Measurements from ENCODE around the gene GLT1D1.

GLT1D1 gene

DNA sequence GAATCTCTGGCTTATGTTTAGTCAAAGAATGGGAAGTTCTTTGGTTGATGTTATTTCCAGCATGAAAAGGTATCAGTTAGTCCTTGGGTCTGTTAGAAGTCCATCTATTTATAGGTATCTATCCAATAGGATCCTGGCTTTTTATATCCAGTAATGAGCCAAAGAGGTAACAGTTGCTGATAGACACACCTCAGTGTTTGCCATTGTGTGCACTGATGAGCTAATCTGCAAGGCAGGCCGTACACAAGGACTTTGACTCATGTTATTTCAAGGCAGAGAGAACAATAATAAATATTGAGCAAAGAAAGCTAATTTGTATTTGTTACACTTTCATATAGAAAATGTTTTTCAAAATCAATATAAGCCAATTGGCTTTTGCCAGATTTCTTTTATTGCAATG lies 56.4 kb downstream of the GLT1D1 start:
- ChIA-PET CTCF (no interaction called here), POLR2A (no interaction called here)
- TF ChIP-seq HDGF (IDR thresholded peaks at IDR 0.05; ENCODE audit: borderline replicate concordance) (no peak), ARNT (IDR thresholded peaks at IDR 0.05) (no peak), SP1 (IDR thresholded peaks at IDR 0.05) (no peak), ELF4 (IDR thresholded peaks at IDR 0.05) (no peak), BHLHE40 (IDR thresholded peaks at IDR 0.05; ENCODE audit: borderline replicate concordance) (no peak), CTBP1 (IDR thresholded peaks at IDR 0.05; ENCODE audit: borderline replicate concordance) (no peak), NFRKB (IDR thresholded peaks at IDR 0.05) (no peak), FOXA1 (IDR thresholded peaks at IDR 0.05) (no peak), SUZ12 (IDR thresholded peaks at IDR 0.05) (no peak), TARDBP (IDR thresholded peaks at IDR 0.05) (no peak), FOXM1 (IDR thresholded peaks at IDR 0.05; ENCODE audit: borderline replicate concordance) (no peak), LEF1 (IDR thresholded peaks at IDR 0.05; ENCODE audit: borderline replicate concordance) (no peak)
- no peak for DNase-seq (ENCODE audit: extremely low spot score)

GRCh38 chr12:128910629-128911028 lies 57.4 kb downstream of the GLT1D1 start:
- POLR2A ChIA-PET: no interaction called here
- TF ChIP-seq FOXA1 (IDR thresholded peaks at IDR 0.05): no peak
- TF ChIP-seq HDGF (IDR thresholded peaks at IDR 0.05; ENCODE audit: borderline replicate concordance): no peak
- no peak for TF ChIP-seq FOXK2 (IDR thresholded peaks at IDR 0.05)
- TF ChIP-seq SP1 (IDR thresholded peaks at IDR 0.05): no peak
- no peak for TF ChIP-seq LEF1 (IDR thresholded peaks at IDR 0.05; ENCODE audit: borderline replicate concordance)
- no peak for TF ChIP-seq BHLHE40 (IDR thresholded peaks at IDR 0.05; ENCODE audit: borderline replicate concordance)
- no peak for TF ChIP-seq ZNF384 (IDR thresholded peaks at IDR 0.05)
- no peak for TF ChIP-seq CTBP1 (IDR thresholded peaks at IDR 0.05; ENCODE audit: borderline replicate concordance)
- no peak for TF ChIP-seq PKNOX1 (IDR thresholded peaks at IDR 0.05)
- no peak for DNase-seq (ENCODE audit: extremely low spot score)
- CTCF ChIA-PET: no interaction called here

GRCh38 chr12:128911861-128912260 lies 58.6 kb downstream of the GLT1D1 start:
- no peak for TF ChIP-seq PKNOX1 (IDR thresholded peaks at IDR 0.05)
- TF ChIP-seq FOXM1 (IDR thresholded peaks at IDR 0.05; ENCODE audit: borderline replicate concordance): no peak
- TF ChIP-seq SP1 (IDR thresholded peaks at IDR 0.05): no peak
- POLR2A ChIA-PET: no interaction called here
- CTCF ChIA-PET: no interaction called here

DNA sequence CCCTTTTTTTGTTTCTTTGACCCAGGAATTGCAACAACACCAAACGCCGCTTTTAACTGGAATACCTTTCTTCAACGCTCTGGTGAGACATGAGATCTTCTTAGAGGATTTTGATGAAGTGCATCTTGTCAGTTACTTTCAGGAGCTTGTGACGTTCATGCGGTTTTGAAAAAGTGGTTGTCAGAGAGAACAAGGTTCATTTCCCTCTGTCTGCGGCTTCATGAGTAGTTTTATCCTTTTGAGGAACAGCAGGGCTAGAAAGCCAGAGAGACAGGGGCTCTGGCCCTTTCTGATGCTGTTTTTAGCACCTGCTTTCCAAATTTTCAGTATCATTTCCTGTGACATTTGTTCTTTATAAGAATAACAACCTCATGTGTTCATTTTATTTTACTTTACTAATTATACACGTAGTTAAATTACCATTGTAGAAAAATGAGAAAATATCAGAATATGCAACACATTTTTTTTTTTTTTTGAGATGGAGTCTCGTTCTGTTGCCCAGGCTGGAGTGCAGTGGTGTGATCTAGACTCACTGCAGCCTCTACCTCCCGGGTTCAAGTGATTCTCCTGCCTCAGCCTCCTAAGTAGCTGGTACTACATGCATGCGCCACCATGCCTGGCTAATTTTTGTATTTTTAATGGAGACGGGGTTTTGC lies 61.8 kb downstream of the GLT1D1 start:
- ChIA-PET CTCF (no interaction called here), POLR2A (no interaction called here)
- DNase-seq (ENCODE audit: extremely low spot score): no peak
- TF ChIP-seq L3MBTL2 (conservative IDR thresholded peaks at IDR 0.05) (no peak), ELF4 (IDR thresholded peaks at IDR 0.05) (no peak)

More at GRCh38 chr12:128911861-128912260, 58.6 kb downstream of the GLT1D1 start:
- DNase-seq (ENCODE audit: extremely low spot score): no peak

- ChIA-PET POLR2A (no interaction called here), CTCF (no interaction called here)
- TF ChIP-seq FOXK2 (IDR thresholded peaks at IDR 0.05) (no peak), PKNOX1 (IDR thresholded peaks at IDR 0.05) (no peak), FOXM1 (IDR thresholded peaks at IDR 0.05; ENCODE audit: borderline replicate concordance) (no peak), NFRKB (IDR thresholded peaks at IDR 0.05) (no peak), FOXA1 (IDR thresholded peaks at IDR 0.05) (no peak), L3MBTL2 (conservative IDR thresholded peaks at IDR 0.05) (no peak), BHLHE40 (IDR thresholded peaks at IDR 0.05; ENCODE audit: borderline replicate concordance) (no peak), ARNT (IDR thresholded peaks at IDR 0.05) (no peak), ZNF384 (IDR thresholded peaks at IDR 0.05) (no peak), SUZ12 (IDR thresholded peaks at IDR 0.05) (no peak), ELF4 (IDR thresholded peaks at IDR 0.05) (no peak), CTBP1 (IDR thresholded peaks at IDR 0.05; ENCODE audit: borderline replicate concordance) (no peak), HDGF (IDR thresholded peaks at IDR 0.05; ENCODE audit: borderline replicate concordance) (no peak), TARDBP (IDR thresholded peaks at IDR 0.05) (no peak), SP1 (IDR thresholded peaks at IDR 0.05) (no peak), LEF1 (IDR thresholded peaks at IDR 0.05; ENCODE audit: borderline replicate concordance) (no peak)
- no peak for DNase-seq (ENCODE audit: extremely low spot score)
These were observed 63.1 kb downstream of the GLT1D1 start for GRCh38 chr12:128916425-128916824.

- ChIA-PET POLR2A (no interaction called here), CTCF (no interaction called here)
- DNase-seq (ENCODE audit: extremely low spot score): no peak
- TF ChIP-seq PKNOX1 (IDR thresholded peaks at IDR 0.05): no peak
- TF ChIP-seq ARNT (IDR thresholded peaks at IDR 0.05): no peak
- no peak for TF ChIP-seq BHLHE40 (IDR thresholded peaks at IDR 0.05; ENCODE audit: borderline replicate concordance)
- no peak for TF ChIP-seq L3MBTL2 (conservative IDR thresholded peaks at IDR 0.05)
- no peak for TF ChIP-seq FOXK2 (IDR thresholded peaks at IDR 0.05)
- TF ChIP-seq LEF1 (IDR thresholded peaks at IDR 0.05; ENCODE audit: borderline replicate concordance): no peak
- no peak for TF ChIP-seq CTBP1 (IDR thresholded peaks at IDR 0.05; ENCODE audit: borderline replicate concordance)
- TF ChIP-seq SUZ12 (IDR thresholded peaks at IDR 0.05): no peak
- no peak for TF ChIP-seq FOXM1 (IDR thresholded peaks at IDR 0.05; ENCODE audit: borderline replicate concordance)
- no peak for TF ChIP-seq TARDBP (IDR thresholded peaks at IDR 0.05)
- TF ChIP-seq ZNF384 (IDR thresholded peaks at IDR 0.05): no peak
- TF ChIP-seq ELF4 (IDR thresholded peaks at IDR 0.05): no peak
- TF ChIP-seq HDGF (IDR thresholded peaks at IDR 0.05; ENCODE audit: borderline replicate concordance): no peak
- no peak for TF ChIP-seq FOXA1 (IDR thresholded peaks at IDR 0.05)
- TF ChIP-seq NFRKB (IDR thresholded peaks at IDR 0.05): no peak
- no peak for TF ChIP-seq SP1 (IDR thresholded peaks at IDR 0.05)
These were observed 65.4 kb downstream of the GLT1D1 start for GRCh38 chr12:128918481-128919260.
